Activated naive CD4-positive, alpha-beta T cell treated with anti-CD3 and anti-CD28 coated beads, Interleukin-2, amount 50 U/mL, for 72 hours (primary cell): ENCODE measurements around the gene COL2A1. TPM values are rescaled to one million over a fixed set of nuclear protein-coding genes. Genes with fewer than 3 reads are reported as not detected.
A peak's percentile ranks its signal among the peaks of the same experiment; 100 is the strongest.

Source experiments
- ATAC-seq, 2 donors: fragments of 150-1000 bp; cut with Tn5 transposase; 2 replicates each; pipeline ENCODE4 v1.10.0; 2021; ENCODE audit warnings: mild to moderate bottlenecking in 2 of 2, moderate library complexity in 2 of 2
- DNase-seq, 2 donors: peaks; one replicate each; pipeline ENCODE4 v3.0.0; 2021 to 2022; ENCODE audit warnings: low spot score in 2 of 2
- H3K27ac Mint-ChIP-seq, 2 donors: one replicate each; pipeline ENCODE4 v1.8.0; 2022; ENCODE audit warnings: mild to moderate bottlenecking in 2 of 2, mixed read lengths in 2 of 2
- H3K36me3 Mint-ChIP-seq, 2 donors: one replicate each; pipeline ENCODE4 v1.8.0; 2022; ENCODE audit warnings: mixed read lengths in 2 of 2
- H3K9me3 Mint-ChIP-seq, 2 donors: one replicate each; pipeline ENCODE4 v1.8.0; 2022; ENCODE audit warnings: mixed read lengths in 2 of 2
- total RNA-seq, 2 donors: library from RNA; stranded (reverse); gene quantifications; one replicate each; pipeline ENCODE4 v1.2.3, GENCODE V29; 2022

Gene COL2A1
- total RNA-seq, 2 donors from 2014 or later: not detected

DNA sequence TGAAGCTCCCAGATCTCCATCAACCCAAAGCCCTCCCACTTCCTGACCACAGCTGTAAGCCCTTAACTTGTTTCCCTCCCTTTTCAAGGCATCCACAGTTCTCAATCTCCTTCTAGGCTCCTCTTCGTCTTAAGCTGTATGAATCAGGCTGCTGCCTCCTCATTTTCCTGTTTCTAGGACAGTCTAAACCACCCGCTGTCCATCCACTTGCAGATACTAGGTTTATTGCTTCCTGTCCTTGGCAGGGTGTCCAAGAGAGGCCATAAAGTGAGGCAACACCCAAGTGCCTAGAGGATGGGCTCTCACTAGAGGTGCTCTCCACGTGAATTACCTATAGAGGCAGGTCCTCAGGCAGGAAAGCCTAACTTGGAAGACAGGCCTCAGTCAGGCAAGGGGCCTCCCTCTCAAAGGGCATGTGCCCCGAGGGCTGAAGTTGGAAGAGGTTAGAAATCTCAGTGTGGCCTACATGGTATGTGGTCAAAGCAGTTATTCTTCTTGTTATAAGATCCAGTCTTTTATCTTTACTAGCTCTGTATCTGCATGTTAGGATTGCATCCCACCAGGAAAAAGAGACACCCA, 49.7 kb downstream of the COL2A1 start:
- Mint-ChIP-seq H3K27ac (no peak overlapping the region), H3K9me3 (peaks cover 3 to 6% of the 10 kb centered on the region in 2 donors), H3K36me3 (peaks cover 5 to 10% of the 10 kb centered on the region in 2 donors)
- ATAC-seq (no peak), DNase-seq (no peak)

DNA sequence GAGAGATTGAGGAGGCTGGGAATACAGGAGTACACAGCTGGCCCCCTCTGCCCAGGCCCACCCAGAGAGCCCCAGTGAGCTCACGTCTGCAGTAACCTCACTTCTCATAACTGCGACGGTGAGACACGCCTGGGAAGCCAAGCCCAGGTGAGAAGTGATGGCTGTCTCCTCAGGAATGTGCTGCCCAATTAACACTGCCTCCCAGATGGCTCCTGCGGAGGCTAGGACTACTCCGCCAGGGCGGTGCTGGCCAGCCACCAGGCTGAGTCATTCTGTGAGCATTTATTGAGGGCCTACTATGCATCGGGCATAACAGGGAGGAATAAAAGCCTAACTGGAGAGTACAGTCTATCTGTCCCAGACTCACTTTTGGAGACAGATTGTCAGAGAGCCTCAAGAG, 50.2 kb downstream of the COL2A1 start:
- no peak for ATAC-seq
- peaks cover 5 to 8% of the 10 kb centered on the region in 2 donors for H3K36me3 Mint-ChIP-seq
- DNase-seq: no peak
- H3K9me3 Mint-ChIP-seq: peaks cover 3% of the 10 kb centered on the region in 2 donors
- no peak overlapping the region for H3K27ac Mint-ChIP-seq

DNA sequence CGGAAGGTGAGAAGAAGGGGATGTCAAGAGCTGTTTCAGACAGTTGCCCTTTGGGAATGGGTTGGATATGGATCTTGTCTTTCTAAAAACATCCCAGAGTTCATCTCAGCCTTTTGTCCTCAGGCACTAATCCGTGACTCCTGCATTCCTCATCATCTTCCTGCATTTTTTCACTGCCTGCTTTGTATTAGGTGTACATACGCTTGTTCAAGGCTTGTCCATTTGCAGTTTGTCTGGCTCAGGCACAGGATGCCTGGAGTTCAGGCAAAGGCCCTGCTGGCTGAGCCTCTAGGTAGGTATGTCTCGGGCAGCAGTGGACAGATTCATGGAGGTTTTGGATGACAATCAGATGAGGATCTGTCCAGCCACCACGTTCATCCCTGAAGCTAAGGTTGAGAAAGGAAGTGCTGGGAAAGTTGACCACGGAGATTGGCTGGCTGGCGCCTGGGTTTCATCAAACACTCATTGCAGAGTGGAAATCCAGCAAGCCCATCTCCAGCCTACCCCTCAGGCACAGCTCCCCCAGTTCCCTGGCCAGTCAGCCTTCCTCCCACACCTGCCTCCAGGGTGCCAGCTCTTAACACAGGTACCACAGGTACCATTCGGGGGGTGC, 53.3 kb downstream of the COL2A1 start:
- DNase-seq (no peak), ATAC-seq (no peak)
- Mint-ChIP-seq H3K27ac (no peak overlapping the region), H3K36me3 (no peaks in the 10 kb centered on the region), H3K9me3 (no peaks in the 10 kb centered on the region)

DNA sequence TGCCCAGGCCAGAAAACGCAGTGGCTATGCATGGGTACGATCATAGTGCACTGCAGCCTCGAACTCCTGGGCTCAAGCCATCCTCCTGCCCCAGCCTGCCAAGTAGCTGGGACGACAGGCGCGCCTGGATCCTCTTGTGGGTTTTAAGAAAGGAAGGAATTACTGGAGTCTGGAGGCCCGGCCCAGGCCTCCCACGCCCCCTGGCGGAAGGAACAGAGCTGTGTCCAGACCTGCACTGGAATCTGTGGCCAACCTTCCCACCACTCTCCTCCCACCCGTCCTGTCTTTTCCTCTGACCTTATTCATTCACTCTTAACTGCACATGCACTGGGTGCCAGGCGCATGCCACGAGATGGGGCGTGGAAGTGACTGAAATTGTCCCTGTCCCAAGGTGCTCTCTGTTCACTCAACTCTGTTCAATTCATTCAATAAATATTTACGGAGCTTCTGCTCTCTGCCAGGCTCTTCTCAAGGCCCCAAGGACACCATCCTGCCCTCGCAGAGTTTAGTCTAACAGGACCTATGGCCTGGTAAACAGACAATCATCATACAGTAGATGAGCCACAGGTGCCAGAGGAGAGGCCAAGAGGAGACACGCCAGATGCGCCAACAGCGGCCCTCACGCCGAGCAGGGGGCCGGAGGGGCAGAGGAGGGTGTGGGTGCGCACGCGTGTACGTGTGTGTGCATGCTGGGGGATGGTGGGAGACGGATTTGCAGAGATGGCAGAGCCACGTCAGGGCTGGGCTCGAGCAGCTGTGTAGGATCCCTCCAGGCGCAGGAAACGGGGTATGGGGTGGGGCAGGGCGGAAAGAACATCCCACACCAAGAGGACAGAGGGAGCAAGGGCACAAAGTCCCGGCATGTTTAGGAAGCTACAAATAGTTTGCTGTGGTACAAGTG, 54.6 kb downstream of the COL2A1 start:
- Mint-ChIP-seq H3K36me3 (no peaks in the 10 kb centered on the region), H3K27ac (peak overlapping the region; percentile 43 to 84), H3K9me3 (no peaks in the 10 kb centered on the region)
- peak in 1 of 2 donors; percentile 71 for DNase-seq
- peak; percentile 91 to 92 for ATAC-seq

DNA sequence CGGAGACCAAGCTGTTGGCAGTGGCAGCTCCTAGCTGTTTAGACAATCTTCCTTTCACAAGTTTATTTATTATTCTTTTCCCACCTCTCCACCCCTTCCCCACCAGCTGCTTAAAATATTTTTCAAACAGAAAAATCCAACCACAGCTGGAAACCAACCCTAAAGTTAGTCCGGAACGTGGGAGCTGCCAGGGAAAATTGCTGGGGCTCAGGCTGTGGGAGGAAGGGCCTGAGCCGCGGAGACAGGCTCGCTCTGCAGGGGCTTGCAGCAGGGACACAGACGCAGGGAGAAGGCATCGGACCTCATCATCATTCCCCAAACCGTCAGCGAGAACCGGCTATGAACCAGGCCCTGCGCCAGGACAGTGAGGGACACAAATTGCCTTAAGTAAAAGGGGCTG, 56.9 kb downstream of the COL2A1 start:
- Mint-ChIP-seq H3K9me3 (no peaks in the 10 kb centered on the region), H3K27ac (peak overlapping the region in 1 of 2 donors; percentile 80), H3K36me3 (no peaks in the 10 kb centered on the region)
- no peak for DNase-seq
- ATAC-seq: no peak

DNA sequence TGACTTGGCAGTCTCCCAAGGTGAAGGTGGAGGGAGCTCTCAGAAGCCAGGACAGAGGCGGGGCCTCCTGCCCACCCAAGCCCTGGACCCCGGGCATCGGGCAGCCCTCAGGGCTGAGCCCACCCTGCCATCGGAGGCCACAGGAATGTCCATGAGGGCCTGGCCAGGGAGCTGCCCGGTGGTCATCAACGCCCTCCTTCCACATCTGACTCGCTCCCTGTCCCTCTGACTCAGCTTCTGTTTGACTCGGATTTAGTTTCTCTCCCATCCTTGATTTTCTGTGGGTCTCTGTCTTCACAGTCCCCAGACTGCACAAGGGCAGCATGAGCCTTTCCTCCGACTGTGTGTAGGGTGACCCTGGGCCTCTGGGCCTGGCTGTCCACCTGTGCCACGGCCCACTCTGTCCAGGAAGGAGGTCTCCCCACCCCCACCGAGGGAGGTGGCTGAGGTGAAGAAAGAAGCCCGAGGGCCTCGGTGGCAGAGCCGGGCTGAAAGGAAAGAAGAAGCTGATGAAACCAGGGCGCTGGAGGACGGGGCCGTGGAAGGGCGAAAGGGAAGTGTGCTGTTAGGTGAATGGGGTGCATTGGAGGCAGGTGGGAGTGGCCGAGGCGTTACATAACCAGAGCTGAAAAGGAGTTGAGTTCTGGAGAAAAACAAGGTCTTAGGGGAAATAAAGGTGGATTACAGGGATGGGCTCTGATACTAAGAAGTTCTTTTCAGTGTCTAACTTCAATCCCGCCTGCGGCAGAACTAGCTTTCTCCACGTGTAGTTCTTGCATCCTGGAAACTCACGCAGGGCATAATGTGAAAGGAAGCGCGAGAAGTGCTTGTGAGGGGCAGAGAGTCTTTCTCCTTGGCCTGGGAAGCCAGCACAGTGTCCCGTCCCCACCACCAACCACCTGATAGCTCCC, 57.6 kb downstream of the COL2A1 start:
- ATAC-seq: no peak
- Mint-ChIP-seq H3K9me3 (no peaks in the 10 kb centered on the region), H3K36me3 (no peaks in the 10 kb centered on the region), H3K27ac (peak overlapping the region in 1 of 2 donors; percentile 80)
- DNase-seq: no peak

DNA sequence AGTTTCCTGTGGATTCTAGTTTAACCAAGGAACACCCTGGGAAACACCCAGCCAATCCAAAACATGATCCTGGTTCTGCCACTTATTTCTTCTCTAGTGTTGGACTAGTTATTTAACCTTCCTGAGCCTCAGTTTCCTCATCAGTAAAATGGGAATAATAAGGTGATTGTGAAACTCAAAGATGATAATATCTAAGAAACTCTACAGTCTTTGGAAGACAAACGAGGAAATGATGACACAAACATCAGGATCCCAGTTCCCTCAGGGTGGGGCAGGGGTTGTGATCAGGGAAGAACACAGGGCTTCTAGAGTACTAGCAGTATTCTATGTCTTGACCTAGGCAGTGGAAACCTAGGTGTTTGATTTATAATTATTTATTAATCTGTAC, 58.9 kb downstream of the COL2A1 start:
- Mint-ChIP-seq H3K27ac (no peak overlapping the region), H3K9me3 (no peaks in the 10 kb centered on the region), H3K36me3 (no peaks in the 10 kb centered on the region)
- no peak for ATAC-seq
- no peak for DNase-seq

DNA sequence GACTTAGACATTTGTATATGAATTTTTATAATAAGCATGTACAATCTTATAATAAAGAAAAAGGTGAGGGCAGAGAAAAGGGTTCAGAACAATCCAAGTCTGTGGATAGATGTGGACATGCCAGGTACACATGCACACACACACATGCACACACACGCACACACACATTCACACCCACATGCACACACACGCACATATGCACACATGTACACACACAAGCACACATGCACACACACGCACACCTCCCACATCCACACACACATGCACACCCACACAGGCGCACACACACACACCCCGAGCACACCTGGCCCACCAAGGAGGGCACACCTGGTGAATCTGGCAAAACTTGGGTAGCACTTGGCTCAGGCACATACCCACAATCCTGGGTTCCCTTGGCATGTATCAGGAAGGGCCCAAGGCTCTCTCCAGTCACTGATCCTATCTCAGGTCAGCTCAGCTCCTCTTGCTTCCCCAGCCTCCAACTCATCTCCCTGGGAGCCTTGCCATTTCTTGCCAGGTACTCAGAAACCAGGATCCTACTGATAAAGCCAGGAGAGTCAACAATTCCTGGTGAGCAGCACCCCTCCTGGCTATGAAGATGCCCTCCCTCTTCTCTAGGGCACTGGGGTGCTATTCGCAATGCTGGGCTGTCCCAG, 59.5 kb downstream of the COL2A1 start:
- no peaks in the 10 kb centered on the region for H3K9me3 Mint-ChIP-seq
- no peak for ATAC-seq

DNA sequence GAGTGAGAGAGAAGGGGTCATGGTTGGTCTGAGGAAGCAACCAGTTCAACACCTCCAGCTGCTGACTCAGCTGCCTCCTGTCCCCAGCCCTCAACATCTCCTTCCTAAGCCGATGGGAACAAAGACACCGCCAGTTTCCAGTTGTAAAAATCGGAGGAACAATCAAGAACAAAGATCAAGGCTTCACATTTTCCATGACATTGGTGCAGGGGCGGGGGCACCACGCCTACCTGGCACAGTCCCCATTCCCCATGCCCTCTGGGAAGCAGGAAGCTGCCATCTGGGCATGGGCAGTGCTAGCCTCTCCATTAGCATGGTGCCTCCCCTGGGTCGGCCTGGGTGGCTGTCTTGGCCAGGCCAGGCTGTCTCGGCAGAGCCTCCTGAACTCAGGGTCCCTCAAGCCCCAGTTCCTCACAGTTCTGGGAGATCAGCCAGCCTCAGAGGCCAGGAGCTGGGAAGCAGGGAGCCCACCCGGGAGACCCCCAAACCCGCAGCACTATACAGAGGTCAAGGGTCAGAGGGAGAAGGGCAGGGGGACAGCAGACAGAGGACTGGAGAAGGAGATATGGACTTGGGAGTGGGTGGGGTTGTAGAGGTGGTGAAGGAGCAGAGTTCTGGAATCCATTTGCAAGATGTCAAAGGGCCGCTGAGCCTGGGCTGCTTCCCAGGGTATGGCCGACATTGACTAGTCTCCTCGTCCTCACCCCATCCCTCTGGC, 60.5 kb downstream of the COL2A1 start:
- ATAC-seq (no peak), DNase-seq (no peak)
- no peak overlapping the region for H3K27ac Mint-ChIP-seq
- no peaks in the 10 kb centered on the region for H3K36me3 Mint-ChIP-seq
- no peaks in the 10 kb centered on the region for H3K9me3 Mint-ChIP-seq

More for the DNA sequence above, 59.5 kb downstream of the COL2A1 start:
- H3K27ac Mint-ChIP-seq: no peak overlapping the region
- DNase-seq: no peak
- no peaks in the 10 kb centered on the region for H3K36me3 Mint-ChIP-seq

DNA sequence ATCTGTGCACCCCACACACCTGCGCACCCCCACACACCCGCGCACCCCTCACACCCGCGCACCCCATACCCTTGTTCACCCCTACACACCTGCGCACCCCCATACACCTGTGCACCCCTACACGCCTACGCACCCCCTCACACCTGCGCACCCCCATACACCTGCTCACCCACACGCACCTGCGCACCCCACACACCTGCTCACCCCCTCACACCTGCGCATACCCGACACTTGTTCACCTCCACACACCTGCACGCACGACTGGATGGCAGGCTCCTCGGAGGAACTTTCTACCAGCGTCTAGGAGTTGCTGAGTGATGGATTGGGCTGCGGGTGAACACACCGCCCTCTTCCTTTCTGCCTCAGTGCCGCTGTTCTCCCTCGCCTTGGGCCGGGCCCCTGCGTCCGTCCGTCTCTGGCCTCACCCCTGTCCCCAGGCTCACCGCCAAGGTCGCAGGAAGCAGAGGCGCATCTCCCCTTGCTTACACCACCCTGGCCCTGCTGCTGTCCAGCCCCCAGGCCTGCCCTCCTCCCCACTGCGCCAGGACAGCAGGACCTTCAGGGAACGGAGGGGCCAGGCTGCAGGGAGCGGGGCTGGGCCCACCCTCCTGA, 61.6 kb downstream of the COL2A1 start:
- ATAC-seq: no peak
- H3K36me3 Mint-ChIP-seq: no peaks in the 10 kb centered on the region
- no peak overlapping the region for H3K27ac Mint-ChIP-seq
- DNase-seq: no peak
- no peaks in the 10 kb centered on the region for H3K9me3 Mint-ChIP-seq

DNA sequence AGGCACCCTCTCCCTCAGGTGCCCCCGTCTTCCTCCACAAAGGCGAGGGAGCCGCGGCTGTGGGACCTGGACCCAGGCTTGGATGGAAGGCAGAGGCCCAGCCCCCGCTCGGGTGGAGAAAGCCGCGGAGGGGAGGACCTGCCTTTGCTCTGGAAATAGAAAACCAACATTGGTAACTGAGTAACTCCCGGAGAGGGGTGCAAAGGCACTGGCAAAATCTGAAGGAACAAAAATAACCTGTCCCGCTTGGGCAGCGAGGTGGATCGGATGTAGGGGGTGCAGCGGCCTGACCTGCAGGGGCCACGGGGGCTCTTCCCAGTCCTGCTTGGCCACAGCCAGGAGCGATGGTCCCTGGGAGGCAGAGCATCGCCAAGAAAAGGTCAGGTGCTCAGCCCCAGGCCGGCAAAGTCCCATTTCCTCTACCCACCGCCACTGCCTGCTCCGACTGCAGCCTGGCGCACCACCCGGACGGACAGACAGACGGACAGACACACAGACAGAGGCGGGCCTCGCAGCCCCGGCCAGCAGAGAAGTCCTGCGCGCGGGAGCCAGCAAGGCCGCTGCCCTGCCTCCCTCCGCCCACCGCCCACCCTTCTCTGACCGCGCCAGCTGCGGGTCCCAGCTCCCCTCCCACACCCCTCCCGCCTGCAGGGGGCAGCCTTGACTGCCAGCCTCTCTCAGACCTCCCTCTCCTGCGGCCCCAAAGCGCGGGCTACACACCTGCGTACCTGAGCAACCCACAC, 62.2 kb downstream of the COL2A1 start:
- no peak for DNase-seq
- no peaks in the 10 kb centered on the region for H3K9me3 Mint-ChIP-seq
- ATAC-seq: no peak
- no peaks in the 10 kb centered on the region for H3K36me3 Mint-ChIP-seq
- H3K27ac Mint-ChIP-seq: no peak overlapping the region

DNA sequence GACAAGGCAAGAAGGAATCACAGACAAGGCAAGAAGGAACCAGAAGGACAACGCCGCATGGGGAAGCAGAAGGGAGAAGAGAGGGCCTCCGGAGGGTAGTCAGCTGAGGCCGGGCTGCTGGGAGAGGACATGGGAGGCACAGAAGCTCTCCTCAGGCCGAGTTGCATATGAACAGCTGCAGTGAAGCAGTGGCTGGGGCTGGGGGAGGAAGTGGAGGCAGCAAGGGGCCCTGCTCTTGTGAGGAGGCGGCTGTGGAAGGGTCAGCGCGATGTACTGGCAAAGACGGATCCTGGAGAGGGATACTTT, 62.8 kb downstream of the COL2A1 start:
- H3K9me3 Mint-ChIP-seq: no peaks in the 10 kb centered on the region
- no peak for DNase-seq
- no peak for ATAC-seq
- no peak overlapping the region for H3K27ac Mint-ChIP-seq
- no peaks in the 10 kb centered on the region for H3K36me3 Mint-ChIP-seq

DNA sequence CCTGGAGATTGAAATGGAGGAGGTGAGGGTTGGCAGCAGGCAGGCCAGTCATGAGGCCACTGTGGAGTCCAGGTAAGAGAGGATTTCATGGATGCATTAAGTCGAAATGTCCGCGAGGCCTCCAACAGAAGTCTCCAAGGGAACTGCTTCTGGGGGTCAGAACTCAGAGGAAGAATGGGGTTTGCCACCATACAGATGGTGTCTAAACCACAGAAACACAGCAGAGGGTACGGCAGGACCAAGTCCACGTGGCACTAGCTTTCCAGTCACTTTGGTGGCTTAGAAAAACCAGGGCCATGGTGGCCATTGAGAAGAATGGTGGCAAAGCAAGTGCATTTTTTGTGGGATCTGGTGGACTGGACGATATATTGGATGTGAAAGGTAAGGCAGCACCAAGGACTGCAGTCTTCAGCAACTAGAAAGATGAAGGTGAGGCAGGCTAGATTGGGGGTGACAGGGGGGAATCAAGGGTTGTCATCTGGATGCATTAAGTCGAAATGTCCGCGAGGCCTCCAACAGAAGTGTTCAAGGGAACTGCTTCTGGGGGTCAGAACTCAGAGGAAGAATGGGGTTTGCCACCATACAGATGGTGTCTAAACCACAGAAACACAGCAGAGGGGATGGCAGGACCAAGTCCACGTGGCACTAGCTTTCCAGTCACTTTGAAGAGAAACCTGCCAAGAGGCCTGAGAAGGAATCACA, 63.4 kb downstream of the COL2A1 start:
- no peaks in the 10 kb centered on the region for H3K36me3 Mint-ChIP-seq
- ATAC-seq (no peak), DNase-seq (no peak)
- H3K9me3 Mint-ChIP-seq: no peaks in the 10 kb centered on the region
- peak overlapping the region in 1 of 2 donors; percentile 40 for H3K27ac Mint-ChIP-seq

DNA sequence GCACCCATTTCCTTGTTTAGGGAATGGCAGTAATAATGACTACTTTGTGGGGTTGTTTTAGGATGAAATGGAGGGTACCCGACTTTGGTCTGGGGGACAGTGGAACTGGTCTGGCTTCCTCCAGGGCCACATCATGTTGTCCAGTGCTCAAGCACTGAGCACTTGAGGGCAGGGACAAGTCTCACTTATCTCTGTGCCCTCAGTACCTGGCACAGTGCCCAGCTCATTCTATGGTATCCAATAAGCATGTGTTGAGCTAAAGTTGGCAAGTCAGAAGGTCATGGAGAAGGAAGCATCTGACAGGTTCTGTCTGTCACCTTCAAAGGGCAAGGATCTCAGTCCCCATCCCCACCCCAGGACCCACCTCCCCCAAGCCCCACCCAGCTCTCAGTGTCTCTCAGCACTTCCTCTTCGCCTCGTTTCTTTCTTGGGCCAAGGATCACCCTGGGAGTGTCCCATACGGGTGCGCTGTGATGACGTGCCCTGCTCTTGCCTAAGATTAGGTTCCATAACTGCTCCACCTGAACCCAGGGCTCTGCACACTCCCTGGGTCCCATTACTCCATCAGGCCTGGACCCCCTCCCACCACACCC, 65.2 kb downstream of the COL2A1 start:
- Mint-ChIP-seq H3K27ac (no peak overlapping the region), H3K36me3 (no peaks in the 10 kb centered on the region), H3K9me3 (no peaks in the 10 kb centered on the region)
- ATAC-seq (no peak), DNase-seq (no peak)
